Panc1 (cell line): ENCODE data around the gene DHX34. TPM values are rescaled to one million over a fixed set of nuclear protein-coding genes. Genes with fewer than 3 reads are reported as not detected.

Experiments used
- ATAC-seq: fragments of 200-7000 bp; cut with Tn5 transposase; 2 replicates; pipeline ENCODE4 v1.9.1; 2020; ENCODE audit warnings: mild to moderate bottlenecking, moderate library complexity
- BruUV-seq: library from RNA; stranded (reverse); fragments of 400-500 nt; replicated peaks from 2 replicates; lab custom pipeline; 2021; lab: Mats Ljungman, UMichigan
- CTCF ChIA-PET: fragments of 300-600 bp; sonication (Branson Sonifier 250); formaldehyde crosslinking; loops from one replicate; lab custom pipeline; 2022; ENCODE audit warnings: antibody characterized with exemption; lab: Charles Lee
- POLR2A ChIA-PET: fragments of 300-600 bp; sonication (Branson Sonifier 250); formaldehyde crosslinking; loops from one replicate; lab custom pipeline; 2022; ENCODE audit warnings: antibody characterized with exemption; lab: Charles Lee
- DNase-seq: peaks from one replicate; pipeline ENCODE4 v3.0.0-alpha.2; 2010; ENCODE audit warnings: low read depth, low spot score
- H3K27ac ChIP-seq: 2 replicates; pipeline ENCODE4 v1.5.1; 2011; ENCODE audit warnings: mild to moderate bottlenecking, low read length, inconsistent platforms
- H3K27me3 ChIP-seq: fragments of 200-500 bp; sonication (Bioruptor generic); 2 replicates; pipeline ENCODE4 v1.6.0; 2014; ENCODE audit warnings: low read length, inconsistent platforms; ENCODE audit not compliant: control insufficient read depth, insufficient read depth
- H3K36me3 ChIP-seq: fragments of 200-500 bp; sonication (Bioruptor generic); 2 replicates; pipeline ENCODE4 v1.5.1; 2014; ENCODE audit warnings: inconsistent platforms, mild to moderate bottlenecking, low read length, moderate library complexity; ENCODE audit not compliant: control insufficient read depth, insufficient read depth
- H3K4me1 ChIP-seq: 2 replicates; pipeline ENCODE4 v1.5.1; 2011; ENCODE audit warnings: inconsistent platforms, mild to moderate bottlenecking, low read length, moderate library complexity; ENCODE audit not compliant: control insufficient read depth, insufficient read depth
- H3K4me3 ChIP-seq, 2 experiments: 2 replicates each; pipeline ENCODE4 v1.5.1; 2011 to 2012; ENCODE audit warnings: low read depth in 2 of 2, low read length in 2 of 2, mild to moderate bottlenecking in 2 of 2, inconsistent platforms in 1 of 2, moderate library complexity in 1 of 2
- H3K9me3 ChIP-seq: fragments of 200-500 bp; sonication (Bioruptor generic); 2 replicates; pipeline ENCODE4 v1.5.1; 2014; ENCODE audit warnings: low read depth, mild to moderate bottlenecking, inconsistent platforms, low read length, moderate library complexity; ENCODE audit not compliant: control insufficient read depth, insufficient read depth
- POLR2AphosphoS5 ChIP-seq: IDR thresholded peaks from 2 replicates; pipeline ENCODE4 v1.6.1; 2012; ENCODE audit warnings: mild to moderate bottlenecking, low read depth, low read length, moderate library complexity
- SIN3A ChIP-seq: IDR thresholded peaks from 2 replicates; pipeline ENCODE4 v1.6.1; 2012; ENCODE audit warnings: low read depth, mild to moderate bottlenecking, low read length, moderate library complexity, borderline replicate concordance; ENCODE audit not compliant: insufficient read depth
- TCF7L2 ChIP-seq: IDR thresholded peaks from 2 replicates; pipeline ENCODE4 v1.6.1; 2011; ENCODE audit warnings: mild to moderate bottlenecking, low read depth, low read length, inconsistent platforms
- in situ Hi-C: cut with HindIII; loops from 2 replicates; pipeline ENCODE4 v1.10.0; 2016; ENCODE audit warnings: low sequenced_read_pairs, low pct_unique_long_range_greater_than_20kb
- intact Hi-C: fragments of 100-400 bp; cut with micrococcal nuclease; formaldehyde crosslinking; loops from one replicate; pipeline ENCODE4 v1.10.0; 2022; ENCODE audit not compliant: unreplicated experiment
- total RNA-seq: library from RNA; stranded (reverse); gene quantifications from one replicate; pipeline ENCODE4 v1.2.1, GENCODE V29; 2021; ENCODE audit not compliant: unreplicated experiment
- TF ChIP-seq, protein P1 (sequence below): fragments of 450-650 bp; IDR thresholded peaks from 2 replicates; pipeline ENCODE4 v1.5.1; 2017; ENCODE audit warnings: mild to moderate bottlenecking
- TF ChIP-seq, protein P2 (sequence below), 2 experiments: IDR thresholded peaks; 2 replicates each; pipeline ENCODE4 v1.6.1; 2011 to 2012; ENCODE audit warnings: low read depth in 2 of 2, control low read depth in 1 of 2, low read length in 1 of 2, mild to moderate bottlenecking in 1 of 2, moderate library complexity in 1 of 2; ENCODE audit not compliant: insufficient read depth in 1 of 2

Gene DHX34
- total RNA-seq, 1 experiment from 2014 or later = 29.2 TPM

DNA sequence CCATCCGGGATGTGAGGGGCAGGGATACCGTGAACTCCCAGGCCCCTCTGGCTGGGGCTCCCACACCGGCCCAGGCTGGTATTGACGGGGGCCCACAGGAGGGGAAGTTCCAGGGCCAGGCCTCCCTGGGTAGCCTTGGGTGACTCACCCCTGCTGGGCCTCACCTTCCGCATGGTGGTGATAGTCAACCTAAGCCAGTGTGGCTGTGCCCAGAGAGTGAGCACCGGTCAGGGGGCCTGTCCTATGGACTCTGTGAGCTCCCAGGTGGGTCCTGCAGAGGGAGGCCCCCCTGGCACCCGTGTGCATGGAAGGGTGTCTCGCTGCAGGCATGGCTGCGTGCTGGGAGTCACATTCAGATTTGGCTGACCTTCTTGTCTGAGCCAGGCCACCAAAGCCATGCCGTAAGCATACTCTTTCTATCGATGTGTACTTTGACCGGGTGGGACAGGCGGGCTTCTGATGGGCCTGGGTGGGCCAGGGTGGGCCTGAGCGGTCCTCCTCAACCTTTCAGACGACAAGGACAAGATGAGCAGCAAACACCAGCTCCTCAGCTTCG, 27.6 kb downstream of the DHX34 start:
- intact Hi-C loops = no loop called here
- no peak for TF ChIP-seq SIN3A
- no peak for ATAC-seq
- H3K36me3 ChIP-seq = no peaks in the 10 kb centered on the region; the same call in 1 of the 2 replicates
- no peaks in the 10 kb centered on the region for H3K4me1 ChIP-seq
- H3K27me3 ChIP-seq = no peaks in the 10 kb centered on the region
- H3K9me3 ChIP-seq = no peaks in the 10 kb centered on the region
- no peak overlapping the region for H3K4me3 ChIP-seq
- H3K27ac ChIP-seq = no peak overlapping the region
- BruUV-seq = no TSS peak
- DNase-seq = no peak
- ChIA-PET CTCF (no interaction called here), POLR2A (no interaction called here)
- in situ Hi-C loops = no loop called here

DNA sequence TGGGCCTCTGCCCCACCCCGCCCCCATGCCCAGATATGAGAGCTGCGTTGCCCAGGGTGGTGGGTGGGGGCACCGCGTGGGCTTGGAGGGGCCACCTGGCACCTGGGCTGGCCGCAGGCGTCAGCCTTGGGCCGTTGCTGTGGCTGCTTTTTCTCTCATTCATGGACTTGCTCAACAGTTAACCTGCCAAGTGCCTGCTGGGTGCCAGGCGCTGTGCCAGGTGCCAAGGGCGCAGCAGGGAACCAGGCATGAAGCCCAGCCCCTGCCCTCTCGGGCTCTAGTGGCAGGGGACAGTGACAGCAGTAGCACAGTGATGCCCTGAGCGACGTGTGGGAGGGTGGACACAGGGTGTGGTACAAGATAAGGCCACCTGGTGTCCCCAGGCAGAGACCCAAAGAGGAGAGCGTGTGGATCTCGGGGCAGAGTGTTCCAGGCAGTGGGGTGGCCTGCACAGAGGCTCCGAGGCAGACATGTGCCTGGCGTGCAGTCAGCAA, 28.1 kb downstream of the DHX34 start:
- no peak for DNase-seq
- no peak for TF ChIP-seq POLR2AphosphoS5
- no peak for TF ChIP-seq TCF7L2
- TF ChIP-seq, protein P1, sequence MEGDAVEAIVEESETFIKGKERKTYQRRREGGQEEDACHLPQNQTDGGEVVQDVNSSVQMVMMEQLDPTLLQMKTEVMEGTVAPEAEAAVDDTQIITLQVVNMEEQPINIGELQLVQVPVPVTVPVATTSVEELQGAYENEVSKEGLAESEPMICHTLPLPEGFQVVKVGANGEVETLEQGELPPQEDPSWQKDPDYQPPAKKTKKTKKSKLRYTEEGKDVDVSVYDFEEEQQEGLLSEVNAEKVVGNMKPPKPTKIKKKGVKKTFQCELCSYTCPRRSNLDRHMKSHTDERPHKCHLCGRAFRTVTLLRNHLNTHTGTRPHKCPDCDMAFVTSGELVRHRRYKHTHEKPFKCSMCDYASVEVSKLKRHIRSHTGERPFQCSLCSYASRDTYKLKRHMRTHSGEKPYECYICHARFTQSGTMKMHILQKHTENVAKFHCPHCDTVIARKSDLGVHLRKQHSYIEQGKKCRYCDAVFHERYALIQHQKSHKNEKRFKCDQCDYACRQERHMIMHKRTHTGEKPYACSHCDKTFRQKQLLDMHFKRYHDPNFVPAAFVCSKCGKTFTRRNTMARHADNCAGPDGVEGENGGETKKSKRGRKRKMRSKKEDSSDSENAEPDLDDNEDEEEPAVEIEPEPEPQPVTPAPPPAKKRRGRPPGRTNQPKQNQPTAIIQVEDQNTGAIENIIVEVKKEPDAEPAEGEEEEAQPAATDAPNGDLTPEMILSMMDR = no peak
- no peak for TF ChIP-seq SIN3A
- TF ChIP-seq, protein P2, sequence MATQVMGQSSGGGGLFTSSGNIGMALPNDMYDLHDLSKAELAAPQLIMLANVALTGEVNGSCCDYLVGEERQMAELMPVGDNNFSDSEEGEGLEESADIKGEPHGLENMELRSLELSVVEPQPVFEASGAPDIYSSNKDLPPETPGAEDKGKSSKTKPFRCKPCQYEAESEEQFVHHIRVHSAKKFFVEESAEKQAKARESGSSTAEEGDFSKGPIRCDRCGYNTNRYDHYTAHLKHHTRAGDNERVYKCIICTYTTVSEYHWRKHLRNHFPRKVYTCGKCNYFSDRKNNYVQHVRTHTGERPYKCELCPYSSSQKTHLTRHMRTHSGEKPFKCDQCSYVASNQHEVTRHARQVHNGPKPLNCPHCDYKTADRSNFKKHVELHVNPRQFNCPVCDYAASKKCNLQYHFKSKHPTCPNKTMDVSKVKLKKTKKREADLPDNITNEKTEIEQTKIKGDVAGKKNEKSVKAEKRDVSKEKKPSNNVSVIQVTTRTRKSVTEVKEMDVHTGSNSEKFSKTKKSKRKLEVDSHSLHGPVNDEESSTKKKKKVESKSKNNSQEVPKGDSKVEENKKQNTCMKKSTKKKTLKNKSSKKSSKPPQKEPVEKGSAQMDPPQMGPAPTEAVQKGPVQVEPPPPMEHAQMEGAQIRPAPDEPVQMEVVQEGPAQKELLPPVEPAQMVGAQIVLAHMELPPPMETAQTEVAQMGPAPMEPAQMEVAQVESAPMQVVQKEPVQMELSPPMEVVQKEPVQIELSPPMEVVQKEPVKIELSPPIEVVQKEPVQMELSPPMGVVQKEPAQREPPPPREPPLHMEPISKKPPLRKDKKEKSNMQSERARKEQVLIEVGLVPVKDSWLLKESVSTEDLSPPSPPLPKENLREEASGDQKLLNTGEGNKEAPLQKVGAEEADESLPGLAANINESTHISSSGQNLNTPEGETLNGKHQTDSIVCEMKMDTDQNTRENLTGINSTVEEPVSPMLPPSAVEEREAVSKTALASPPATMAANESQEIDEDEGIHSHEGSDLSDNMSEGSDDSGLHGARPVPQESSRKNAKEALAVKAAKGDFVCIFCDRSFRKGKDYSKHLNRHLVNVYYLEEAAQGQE (IDR thresholded peaks at IDR 0.05; ENCODE audit: insufficient read depth in 1 of 2, low read depth in 2 of 2, low read length in 1 of 2) = no peak
- ATAC-seq = no peak
- no TSS peak for BruUV-seq
- POLR2A ChIA-PET = no interaction called here
- Histone ChIP-seq H3K4me1 (no peaks in the 10 kb centered on the region), H3K9me3 (no peaks in the 10 kb centered on the region), H3K27ac (no peak overlapping the region), H3K4me3 (no peak overlapping the region), H3K27me3 (no peaks in the 10 kb centered on the region), H3K36me3 (no peaks in the 10 kb centered on the region; the same call in 1 of the 2 replicates)
- intact Hi-C loops = no loop called here
- CTCF ChIA-PET = interaction anchor here (0.6 kb wide), 1 partner anchor 9 kb away, joined by 6 read pairs; no protein-coding TSS in a partner anchor
- in situ Hi-C loops = no loop called here

DNA sequence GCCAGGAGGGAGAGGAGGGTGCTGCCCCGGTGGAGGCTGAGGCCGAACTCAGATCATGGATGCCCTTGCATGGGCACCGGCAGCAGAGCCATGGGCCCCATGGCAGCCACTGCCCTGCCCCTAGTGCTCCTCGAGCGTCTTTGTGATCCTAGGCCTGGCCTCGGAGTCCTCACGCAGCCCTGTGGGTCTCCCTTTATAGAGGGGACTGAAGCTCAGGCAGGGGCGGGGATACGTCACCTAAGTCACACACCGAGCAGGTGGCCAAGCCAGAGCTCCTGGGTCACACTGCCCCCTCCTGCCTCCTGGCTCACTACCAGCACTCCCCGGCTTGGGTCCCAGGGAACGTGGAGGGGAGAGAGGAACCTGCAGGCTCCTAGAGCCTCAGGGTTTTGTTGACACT, 28.7 kb downstream of the DHX34 start:
- in situ Hi-C loops = no loop called here
- H3K27ac ChIP-seq = no peak overlapping the region
- ATAC-seq = no peak
- intact Hi-C loops = no loop called here
- DNase-seq = no peak
- no peaks in the 10 kb centered on the region for H3K27me3 ChIP-seq
- no peaks in the 10 kb centered on the region; the same call in 1 of the 2 replicates for H3K36me3 ChIP-seq
- ChIA-PET POLR2A (no interaction called here), CTCF (interaction anchor here (0.6 kb wide), 1 partner anchor 8 kb away, joined by 6 read pairs; no protein-coding TSS in a partner anchor)
- TF ChIP-seq SIN3A (no peak), POLR2AphosphoS5 (no peak), TCF7L2 (no peak)
- TF ChIP-seq, protein P2 (IDR thresholded peaks at IDR 0.05; ENCODE audit: insufficient read depth in 1 of 2, low read depth in 2 of 2, low read length in 1 of 2) = no peak
- TF ChIP-seq, protein P1 = no peak
- no peaks in the 10 kb centered on the region for H3K9me3 ChIP-seq
- H3K4me1 ChIP-seq = no peaks in the 10 kb centered on the region
- no TSS peak for BruUV-seq
- no peak overlapping the region for H3K4me3 ChIP-seq
